Suprapubic skin (tissue), 4 donors: ENCODE data around the gene CIPC. TPM values are rescaled to one million over a fixed set of nuclear protein-coding genes. Genes with fewer than 3 reads are reported as not detected.

Experiments used
- DNase-seq, 2 donors: peaks; one replicate each; pipeline ENCODE4 v3.0.0-alpha.2; 2019; ENCODE audit warnings: low spot score in 2 of 2
- H3K27ac ChIP-seq: fragments of 200-600 bp; sonication (generic); one replicate; pipeline ENCODE4 v1.5.1; 2019
- H3K27me3 ChIP-seq: fragments of 200-600 bp; sonication (generic); one replicate; pipeline ENCODE4 v1.5.1; 2019
- H3K36me3 ChIP-seq: fragments of 200-600 bp; sonication (generic); one replicate; pipeline ENCODE4 v1.5.1; 2019
- H3K4me1 ChIP-seq: fragments of 200-600 bp; sonication (generic); one replicate; pipeline ENCODE4 v1.5.1; 2019
- H3K4me3 ChIP-seq: fragments of 200-600 bp; sonication (generic); one replicate; pipeline ENCODE4 v1.5.1; 2019; ENCODE audit warnings: mild to moderate bottlenecking
- H3K9me3 ChIP-seq: fragments of 200-600 bp; sonication (generic); one replicate; pipeline ENCODE4 v1.5.1; 2019
- EP300 ChIP-seq: sonication (generic); formaldehyde crosslinking; IDR thresholded peaks from one replicate; pipeline ENCODE4 v1.6.1; 2017; ENCODE audit warnings: antibody characterized with exemption
- POLR2A ChIP-seq, 2 donors: fragments of 450-650 bp; IDR thresholded peaks; one replicate each; pipeline ENCODE4 v1.6.1; 2017; ENCODE audit warnings: antibody characterized with exemption in 2 of 2, mild to moderate bottlenecking in 2 of 2, moderate library complexity in 2 of 2
- POLR2AphosphoS5 ChIP-seq, 3 donors: sonication (generic); formaldehyde crosslinking; IDR thresholded peaks; one replicate each; pipeline ENCODE4 v1.6.1; 2017; ENCODE audit warnings: antibody characterized with exemption in 3 of 3
- WGBS: methylation state at CpG from one replicate; pipeline ENCODE4 v1.1.5; 2018; 5-methylcytosine and 5-hydroxymethylcytosine counted together
- total RNA-seq, 4 donors: library from RNA; depleted of rRNA; stranded (reverse); fragments of >200 nt; gene quantifications; one replicate each; pipeline ENCODE4 v1.1.0, GENCODE V29; 2016
- TF ChIP-seq, protein P1 (sequence below), 2 donors: fragments of 200-600 bp in 1 of 2; fragments of 450-650 bp in 1 of 2; sonication (generic) in 1 of 2; IDR thresholded peaks; one replicate each; pipeline ENCODE4 v1.5.1; 2016 to 2019; ENCODE audit warnings: antibody characterized with exemption in 2 of 2, mild to moderate bottlenecking in 1 of 2, moderate library complexity in 1 of 2

Gene CIPC
- total RNA-seq, 4 donors from 2014 or later, result 47.2 to 79.0 (median 53.9) TPM

GRCh38 chr14:77062261-77062660 lies 35.8 kb upstream of the CIPC start:
- H3K4me1 ChIP-seq, result peaks cover 26% of the 10 kb centered on the region
- no peak overlapping the region for H3K4me3 ChIP-seq
- H3K27ac ChIP-seq, result no peak overlapping the region
- TF ChIP-seq, protein P1, sequence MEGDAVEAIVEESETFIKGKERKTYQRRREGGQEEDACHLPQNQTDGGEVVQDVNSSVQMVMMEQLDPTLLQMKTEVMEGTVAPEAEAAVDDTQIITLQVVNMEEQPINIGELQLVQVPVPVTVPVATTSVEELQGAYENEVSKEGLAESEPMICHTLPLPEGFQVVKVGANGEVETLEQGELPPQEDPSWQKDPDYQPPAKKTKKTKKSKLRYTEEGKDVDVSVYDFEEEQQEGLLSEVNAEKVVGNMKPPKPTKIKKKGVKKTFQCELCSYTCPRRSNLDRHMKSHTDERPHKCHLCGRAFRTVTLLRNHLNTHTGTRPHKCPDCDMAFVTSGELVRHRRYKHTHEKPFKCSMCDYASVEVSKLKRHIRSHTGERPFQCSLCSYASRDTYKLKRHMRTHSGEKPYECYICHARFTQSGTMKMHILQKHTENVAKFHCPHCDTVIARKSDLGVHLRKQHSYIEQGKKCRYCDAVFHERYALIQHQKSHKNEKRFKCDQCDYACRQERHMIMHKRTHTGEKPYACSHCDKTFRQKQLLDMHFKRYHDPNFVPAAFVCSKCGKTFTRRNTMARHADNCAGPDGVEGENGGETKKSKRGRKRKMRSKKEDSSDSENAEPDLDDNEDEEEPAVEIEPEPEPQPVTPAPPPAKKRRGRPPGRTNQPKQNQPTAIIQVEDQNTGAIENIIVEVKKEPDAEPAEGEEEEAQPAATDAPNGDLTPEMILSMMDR (IDR thresholded peaks at IDR 0.05), result no peak
- TF ChIP-seq POLR2A (IDR thresholded peaks at IDR 0.05), result no peak
- no peak for TF ChIP-seq POLR2AphosphoS5 (IDR thresholded peaks at IDR 0.05)
- no peak for TF ChIP-seq EP300
- H3K36me3 ChIP-seq, result no peaks in the 10 kb centered on the region
- 60% methylated on average over 1 of the region's 3 CpGs for WGBS
- no peak for DNase-seq
- H3K9me3 ChIP-seq, result no peaks in the 10 kb centered on the region
- no peaks in the 10 kb centered on the region for H3K27me3 ChIP-seq

DNA sequence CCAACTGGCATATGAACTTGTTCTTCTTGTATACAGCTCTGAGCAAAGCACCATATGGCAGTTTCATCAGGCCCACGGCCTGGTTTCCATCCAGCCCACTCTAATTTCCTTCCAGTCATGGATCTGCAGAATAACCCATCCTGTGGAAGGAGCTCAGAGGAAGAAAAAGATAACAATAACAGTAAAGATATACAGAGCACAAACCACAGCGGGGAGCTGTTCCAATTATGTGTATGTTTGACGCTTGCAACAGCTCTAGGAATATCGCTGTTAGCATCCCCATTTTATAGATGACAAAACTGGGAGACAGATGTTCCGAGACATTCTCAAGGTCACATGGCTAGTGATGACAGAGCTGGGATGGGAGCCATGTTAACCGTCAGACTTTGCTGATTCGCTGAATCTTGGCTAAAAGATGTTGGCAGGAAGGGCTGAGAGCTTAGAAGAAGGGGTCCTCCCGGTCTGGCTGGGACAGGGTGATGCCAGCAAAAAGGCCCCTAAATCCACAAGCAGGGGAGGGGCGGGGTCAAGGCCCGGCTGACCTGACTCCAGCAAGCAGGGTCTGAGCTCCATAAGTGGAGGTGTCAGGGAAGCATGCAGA lies 34.4 kb upstream of the CIPC start:
- no peaks in the 10 kb centered on the region for H3K36me3 ChIP-seq
- 71% methylated on average over 10 of the region's 10 CpGs for WGBS
- no peak for DNase-seq
- H3K4me1 ChIP-seq, result peaks cover 38% of the 10 kb centered on the region
- no peaks in the 10 kb centered on the region for H3K9me3 ChIP-seq
- TF ChIP-seq, protein P1 (IDR thresholded peaks at IDR 0.05), result no peak
- no peak overlapping the region for H3K4me3 ChIP-seq
- H3K27ac ChIP-seq, result no peak overlapping the region
- H3K27me3 ChIP-seq, result no peaks in the 10 kb centered on the region

- Histone ChIP-seq H3K4me3 (no peak overlapping the region), H3K36me3 (no peaks in the 10 kb centered on the region), H3K27me3 (no peaks in the 10 kb centered on the region), H3K4me1 (peaks cover 41% of the 10 kb centered on the region), H3K9me3 (no peaks in the 10 kb centered on the region), H3K27ac (no peak overlapping the region)
- 83% methylated on average over 7 of the region's 8 CpGs for WGBS
- TF ChIP-seq, protein P1 (IDR thresholded peaks at IDR 0.05), result no peak
- TF ChIP-seq POLR2A (IDR thresholded peaks at IDR 0.05) (no peak), EP300 (no peak), POLR2AphosphoS5 (IDR thresholded peaks at IDR 0.05) (no peak)
- no peak for DNase-seq
Observed at GRCh38 chr14:77064521-77065178, 33.4 kb upstream of the CIPC start.

DNA sequence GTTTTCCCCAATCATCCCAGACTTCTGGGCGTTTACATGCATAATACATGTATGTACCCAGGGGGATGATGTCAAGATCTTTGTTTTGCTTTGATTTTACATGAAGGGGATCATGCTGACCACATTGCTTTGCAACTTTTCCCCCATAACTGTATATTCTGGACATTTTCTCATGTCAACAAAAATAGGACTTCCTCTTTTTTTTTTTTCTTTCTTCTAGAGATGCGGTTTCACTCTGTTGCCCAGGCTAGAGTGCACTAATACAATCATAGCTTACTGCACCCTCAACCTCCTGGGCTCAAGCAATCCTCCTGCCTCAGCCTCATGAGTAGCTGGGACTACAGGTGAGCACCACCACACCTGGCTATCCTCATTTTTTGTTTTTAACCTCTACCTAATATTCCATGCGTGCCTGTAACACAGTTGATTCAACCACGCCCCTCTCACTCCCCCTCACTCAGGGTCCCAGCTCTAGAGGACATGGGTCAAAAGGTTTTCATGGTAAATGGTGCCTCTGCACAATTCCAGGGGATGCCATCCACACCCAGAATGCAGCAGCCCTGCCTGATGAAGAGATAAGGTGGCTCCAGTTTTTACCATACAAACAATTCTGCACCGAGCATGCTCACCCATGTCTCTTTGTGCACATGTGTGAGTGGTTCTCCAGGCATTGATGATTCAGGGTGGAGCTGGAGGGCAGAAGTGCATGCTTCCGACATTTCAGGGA lies 32.0 kb upstream of the CIPC start:
- TF ChIP-seq POLR2A (IDR thresholded peaks at IDR 0.05) (no peak), POLR2AphosphoS5 (IDR thresholded peaks at IDR 0.05) (no peak), EP300 (no peak)
- TF ChIP-seq, protein P1 (IDR thresholded peaks at IDR 0.05), result no peak
- H3K36me3 ChIP-seq, result no peaks in the 10 kb centered on the region
- 80% methylated on average over 5 of the region's 6 CpGs for WGBS
- H3K9me3 ChIP-seq, result no peaks in the 10 kb centered on the region
- peaks cover 54% of the 10 kb centered on the region for H3K4me1 ChIP-seq
- no peak overlapping the region for H3K27ac ChIP-seq
- H3K27me3 ChIP-seq, result no peaks in the 10 kb centered on the region
- DNase-seq, result no peak
- H3K4me3 ChIP-seq, result no peak overlapping the region

DNA sequence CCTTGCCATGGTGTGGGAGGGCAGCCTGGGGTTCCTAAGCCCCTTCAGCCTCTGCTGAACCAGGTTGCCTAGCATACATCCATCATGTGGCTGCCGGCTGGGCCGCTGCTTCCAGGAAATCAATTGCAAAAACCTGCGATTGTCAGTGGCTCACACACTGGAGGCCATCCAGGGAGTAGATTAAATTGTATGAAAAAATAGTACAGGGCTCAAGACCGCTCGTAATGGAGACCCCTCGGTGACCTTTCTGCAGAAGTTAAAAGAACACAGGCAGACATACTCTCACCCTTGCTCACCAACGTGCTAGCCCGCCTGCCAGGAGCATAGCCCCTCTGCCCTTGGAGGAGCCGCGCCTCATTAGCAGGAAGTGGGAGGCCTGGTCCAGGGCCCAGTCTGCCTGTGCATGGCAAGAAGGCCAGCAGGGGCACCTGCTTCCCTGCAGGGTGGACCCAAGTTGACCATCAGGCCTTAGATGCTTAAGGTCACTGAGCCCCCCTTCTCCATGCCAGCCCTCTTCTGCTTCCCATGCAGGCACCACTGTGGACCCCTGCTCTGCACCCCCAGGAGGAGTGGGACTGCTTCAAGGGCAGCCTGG lies 31.4 kb upstream of the CIPC start:
- Histone ChIP-seq H3K4me1 (peaks cover 61% of the 10 kb centered on the region), H3K27me3 (no peaks in the 10 kb centered on the region), H3K27ac (no peak overlapping the region), H3K9me3 (no peaks in the 10 kb centered on the region), H3K4me3 (no peak overlapping the region), H3K36me3 (no peaks in the 10 kb centered on the region)
- no peak for TF ChIP-seq EP300
- TF ChIP-seq POLR2A (IDR thresholded peaks at IDR 0.05), result no peak
- TF ChIP-seq POLR2AphosphoS5 (IDR thresholded peaks at IDR 0.05), result no peak
- TF ChIP-seq, protein P1 (IDR thresholded peaks at IDR 0.05), result no peak
- 58% methylated on average over 7 of the region's 10 CpGs for WGBS
- DNase-seq, result no peak
